Fibroblast of lung (primary cell): Measurements from ENCODE around the gene PRPH2. TPM values are rescaled to one million over a fixed set of nuclear protein-coding genes. Genes with fewer than 3 reads are reported as not detected.
A peak's percentile ranks its signal among the peaks of the same experiment; 100 is the strongest.

Source experiments
- DNase-seq, 2 donors: peaks; one replicate each; pipeline versions ENCODE4 v3.0.0 to v3.0.0-alpha.2; 2010; ENCODE audit warnings: low read depth in 2 of 2
- H2AFZ ChIP-seq: 2 replicates; pipeline ENCODE4 v1.5.1; 2012; ENCODE audit warnings: low read length, control low read depth, inconsistent platforms
- H3K27ac ChIP-seq: 2 replicates; pipeline ENCODE4 v1.5.1; 2011; ENCODE audit warnings: low read length, control low read depth; ENCODE audit not compliant: insufficient read depth
- H3K27me3 ChIP-seq: 2 replicates; pipeline ENCODE4 v1.5.1; 2011; ENCODE audit warnings: mild to moderate bottlenecking, low read length; ENCODE audit not compliant: control insufficient read depth, insufficient read depth
- H3K36me3 ChIP-seq: 2 replicates; pipeline ENCODE4 v1.5.1; 2011; ENCODE audit warnings: low read length; ENCODE audit not compliant: control insufficient read depth, insufficient read depth
- H3K4me1 ChIP-seq: 2 replicates; pipeline ENCODE4 v1.5.1; 2011; ENCODE audit warnings: low read length; ENCODE audit not compliant: control insufficient read depth, insufficient read depth; ENCODE audit errors: extremely low read depth
- H3K4me2 ChIP-seq: 2 replicates; pipeline ENCODE4 v1.5.1; 2011; ENCODE audit warnings: low read length, control low read depth; ENCODE audit not compliant: insufficient read depth; ENCODE audit errors: extremely low read depth
- H3K4me3 ChIP-seq, 4 experiments: fragments of 200-600 bp in 1 of 4; sonication (generic) in 1 of 4; replicated peaks in 1 of 4; 2 replicates each; pipeline ENCODE4 v1.5.1; 2011 to 2016; ENCODE audit warnings: low read length in 4 of 4, low read depth in 3 of 4, mild to moderate bottlenecking in 3 of 4, control low read depth in 2 of 4, inconsistent platforms in 1 of 4, mixed read lengths in 1 of 4; ENCODE audit not compliant: insufficient read depth in 1 of 4; ENCODE audit errors: control extremely low read depth in 1 of 4
- H3K79me2 ChIP-seq: 2 replicates; pipeline ENCODE4 v1.5.1; 2012; ENCODE audit warnings: mild to moderate bottlenecking, low read length, inconsistent platforms; ENCODE audit not compliant: control insufficient read depth, insufficient read depth
- H3K9ac ChIP-seq: 2 replicates; pipeline ENCODE4 v1.5.1; 2011; ENCODE audit warnings: mild to moderate bottlenecking, low read length, control low read depth; ENCODE audit not compliant: insufficient read depth
- H3K9me3 ChIP-seq: 2 replicates; pipeline ENCODE4 v1.5.1; 2012; ENCODE audit warnings: low read depth, low read length; ENCODE audit not compliant: control insufficient read depth, insufficient read depth
- H4K20me1 ChIP-seq: 2 replicates; pipeline ENCODE4 v1.5.1; 2011; ENCODE audit warnings: low read length; ENCODE audit not compliant: control insufficient read depth, insufficient read depth; ENCODE audit errors: extremely low read depth
- CTCF ChIP-seq, 2 donors: IDR thresholded peaks in 1 of 2; conservative IDR thresholded peaks in 1 of 2; 1 replicate in 1 of 2; 2 replicates in 1 of 2; pipeline ENCODE4 v1.5.1; 2011 to 2012; ENCODE audit warnings: low read length in 2 of 2, control low read depth in 1 of 2, inconsistent platforms in 1 of 2, low read depth in 1 of 2, mild to moderate bottlenecking in 1 of 2
- EZH2 ChIP-seq: IDR thresholded peaks from 2 replicates; pipeline ENCODE4 v1.5.1; 2012; ENCODE audit warnings: low read length, control low read depth, mild to moderate bottlenecking; ENCODE audit errors: missing control alignments
- polyA plus RNA-seq, 2 donors: library from polyadenylated mRNA; depleted of rRNA in 1 of 2; stranded (reverse) in 1 of 2; unstranded in 1 of 2; fragments of >200 nt; gene quantifications; 2 replicates each; pipeline ENCODE4 v1.2.1, GENCODE V29; 2011 to 2012; ENCODE audit warnings: missing spikeins in 1 of 2
- total RNA-seq: library from RNA; depleted of rRNA; stranded (reverse); fragments of >200 nt; gene quantifications from 2 replicates; pipeline ENCODE4 v1.2.1, GENCODE V29; 2014

Gene PRPH2
- total and polyA plus RNA-seq, 2 donors (not counting 1 experiment from before 2014, with no cell fraction given), result 6.3 to 8.6 TPM

- H3K4me1 ChIP-seq, result peaks cover 8% of the 10 kb centered on the region
Measured at GRCh38 chr6:42690872-42691271, 31.5 kb downstream of the PRPH2 start.

GRCh38 chr6:42690151-42690702, 32.2 kb downstream of the PRPH2 start:
- Histone ChIP-seq H3K79me2 (no peaks in the 10 kb centered on the region), H3K27me3 (no peaks in the 10 kb centered on the region), H4K20me1 (no peaks in the 10 kb centered on the region), H3K9ac (no peak overlapping the region), H3K9me3 (no peaks in the 10 kb centered on the region), H3K36me3 (peaks cover 9% of the 10 kb centered on the region), H3K27ac (no peak overlapping the region), H3K4me2 (no peak overlapping the region), H3K4me1 (peaks cover 8% of the 10 kb centered on the region), H3K4me3 (no peak overlapping the region), H2AFZ (no peak overlapping the region)
- TF ChIP-seq CTCF (conservative IDR thresholded peaks at IDR 0.05 in 1 of 2, IDR thresholded peaks at IDR 0.05 in 1 of 2; ENCODE audit: low read depth in 1 of 2, low read length in 2 of 2), result no peak
- no peak for TF ChIP-seq EZH2
- DNase-seq, result peak; percentile 29 to 30

More at GRCh38 chr6:42690872-42691271, 31.5 kb downstream of the PRPH2 start:
- no peak overlapping the region for H3K27ac ChIP-seq
- H3K9me3 ChIP-seq, result no peaks in the 10 kb centered on the region
- no peaks in the 10 kb centered on the region for H3K27me3 ChIP-seq
- H3K4me3 ChIP-seq, result no peak overlapping the region
- peaks cover 9% of the 10 kb centered on the region for H3K36me3 ChIP-seq
- H3K79me2 ChIP-seq, result no peaks in the 10 kb centered on the region
- H4K20me1 ChIP-seq, result no peaks in the 10 kb centered on the region
- no peak for DNase-seq
- no peak overlapping the region for H2AFZ ChIP-seq
- no peak for TF ChIP-seq EZH2
- TF ChIP-seq CTCF (conservative IDR thresholded peaks at IDR 0.05 in 1 of 2, IDR thresholded peaks at IDR 0.05 in 1 of 2; ENCODE audit: low read depth in 1 of 2, low read length in 2 of 2), result no peak
- H3K9ac ChIP-seq, result no peak overlapping the region
- no peak overlapping the region for H3K4me2 ChIP-seq

GRCh38 chr6:42689371-42689770, 33.0 kb downstream of the PRPH2 start:
- Histone ChIP-seq H3K79me2 (no peaks in the 10 kb centered on the region), H3K9ac (no peak overlapping the region), H3K27me3 (no peaks in the 10 kb centered on the region), H3K36me3 (peaks cover 9% of the 10 kb centered on the region), H4K20me1 (no peaks in the 10 kb centered on the region), H3K27ac (no peak overlapping the region), H3K4me1 (peaks cover 8% of the 10 kb centered on the region), H3K9me3 (no peaks in the 10 kb centered on the region), H3K4me3 (no peak overlapping the region), H3K4me2 (no peak overlapping the region), H2AFZ (no peak overlapping the region)
- DNase-seq, result no peak
- TF ChIP-seq EZH2 (no peak), CTCF (conservative IDR thresholded peaks at IDR 0.05 in 1 of 2, IDR thresholded peaks at IDR 0.05 in 1 of 2; ENCODE audit: low read depth in 1 of 2, low read length in 2 of 2) (no peak)
